ENCODE measurements around the gene SRPK1. TPM values are rescaled to one million over a fixed set of nuclear protein-coding genes. Genes with fewer than 3 reads are reported as not detected.

SRPK1 gene
- total RNA-seq, 1 experiment from 2014 or later = 100 TPM

GRCh38 chr6:35905841-35906498 lies 14.9 kb downstream of the SRPK1 start:
- Histone ChIP-seq H3K36me3 (ENCODE audit: low read depth, low read length) (peaks cover 45% of the 10 kb centered on the region), H2AFZ (ENCODE audit: low read length) (no peak overlapping the region), H3K9me2 (replicated peaks; ENCODE audit: low read length) (no peaks in the 10 kb centered on the region), H3K4me3 (ENCODE audit: low read length) (no peak overlapping the region), H3K4me1 (ENCODE audit: insufficient read depth, low read length) (no peaks in the 10 kb centered on the region), H3K27me3 (ENCODE audit: low read length) (no peaks in the 10 kb centered on the region), H3K9ac (ENCODE audit: low read length) (no peak overlapping the region), H3K4me2 (ENCODE audit: low read length) (no peak overlapping the region), H4K20me1 (ENCODE audit: low read length) (peaks cover 9% of the 10 kb centered on the region; the same call in 1 of the 2 replicates), H3K27ac (ENCODE audit: low read length) (no peak overlapping the region), H3K9me3 (ENCODE audit: low read length) (no peaks in the 10 kb centered on the region), H3K79me2 (ENCODE audit: low read length) (peaks cover 96% of the 10 kb centered on the region), H3F3A (ENCODE audit: low read length, unreplicated experiment) (no peaks in the 10 kb centered on the region)
- DNase-seq = no peak
- intact Hi-C loops (cut with micrococcal nuclease) = no loop called here
- BruUV-seq (replicated peaks) = no TSS peak
- ChIA-PET CTCF (no interaction called here), POLR2A (ENCODE audit: unreplicated experiment) (no interaction called here)
- ATAC-seq = no peak
- TF ChIP-seq EZH2phosphoT487 (IDR thresholded peaks at IDR 0.05; ENCODE audit: borderline replicate concordance, low read length) (no peak), EZH2 (IDR thresholded peaks at IDR 0.05; ENCODE audit: low read length, unreplicated experiment) (no peak), CTCF (conservative IDR thresholded peaks at IDR 0.05; ENCODE audit: low read depth, low read length) (no peak)

GRCh38 chr6:35905141-35905785 lies 15.6 kb downstream of the SRPK1 start:
- no peak for DNase-seq
- no TSS peak for BruUV-seq (replicated peaks)
- peaks cover 14% of the 10 kb centered on the region; the same call in 1 of the 2 replicates for H4K20me1 ChIP-seq (ENCODE audit: low read length)
- H3K4me3 ChIP-seq (ENCODE audit: low read length) = no peak overlapping the region
- POLR2A ChIA-PET (ENCODE audit: unreplicated experiment) = no interaction called here
- H3K27me3 ChIP-seq (ENCODE audit: low read length) = no peaks in the 10 kb centered on the region
- CTCF ChIA-PET = no interaction called here
- H3K79me2 ChIP-seq (ENCODE audit: low read length) = peaks cover 96% of the 10 kb centered on the region
- no peak overlapping the region for H3K4me2 ChIP-seq (ENCODE audit: low read length)
- no peaks in the 10 kb centered on the region for H3K4me1 ChIP-seq (ENCODE audit: insufficient read depth, low read length)
- intact Hi-C loops (cut with micrococcal nuclease) = no loop called here
- peaks cover 43% of the 10 kb centered on the region for H3K36me3 ChIP-seq (ENCODE audit: low read depth, low read length)
- H2AFZ ChIP-seq (ENCODE audit: low read length) = no peak overlapping the region
- no peak overlapping the region for H3K9ac ChIP-seq (ENCODE audit: low read length)
- TF ChIP-seq EZH2phosphoT487 (IDR thresholded peaks at IDR 0.05; ENCODE audit: borderline replicate concordance, low read length) (no peak), CTCF (conservative IDR thresholded peaks at IDR 0.05; ENCODE audit: low read depth, low read length) (no peak), EZH2 (IDR thresholded peaks at IDR 0.05; ENCODE audit: low read length, unreplicated experiment) (no peak)
- ATAC-seq = no peak
- no peaks in the 10 kb centered on the region for H3K9me3 ChIP-seq (ENCODE audit: low read length)
- H3K9me2 ChIP-seq (replicated peaks; ENCODE audit: low read length) = no peaks in the 10 kb centered on the region
- no peaks in the 10 kb centered on the region for H3F3A ChIP-seq (ENCODE audit: low read length, unreplicated experiment)
- H3K27ac ChIP-seq (ENCODE audit: low read length) = no peak overlapping the region

GRCh38 chr6:35903679-35904078 lies 17.2 kb downstream of the SRPK1 start:
- intact Hi-C loops (cut with micrococcal nuclease) = no loop called here
- H3F3A ChIP-seq (ENCODE audit: low read length, unreplicated experiment) = no peaks in the 10 kb centered on the region
- no peak overlapping the region for H3K27ac ChIP-seq (ENCODE audit: low read length)
- H3K9ac ChIP-seq (ENCODE audit: low read length) = no peak overlapping the region
- peaks cover 24% of the 10 kb centered on the region; the same call in 1 of the 2 replicates for H4K20me1 ChIP-seq (ENCODE audit: low read length)
- peaks cover 30% of the 10 kb centered on the region for H3K36me3 ChIP-seq (ENCODE audit: low read depth, low read length)
- ATAC-seq = no peak
- no peaks in the 10 kb centered on the region for H3K9me2 ChIP-seq (replicated peaks; ENCODE audit: low read length)
- no peak overlapping the region for H3K4me3 ChIP-seq (ENCODE audit: low read length)
- H3K4me1 ChIP-seq (ENCODE audit: insufficient read depth, low read length) = no peaks in the 10 kb centered on the region
- no peaks in the 10 kb centered on the region for H3K27me3 ChIP-seq (ENCODE audit: low read length)
- TF ChIP-seq EZH2phosphoT487 (IDR thresholded peaks at IDR 0.05; ENCODE audit: borderline replicate concordance, low read length) = no peak
- no peak for TF ChIP-seq CTCF (conservative IDR thresholded peaks at IDR 0.05; ENCODE audit: low read depth, low read length)
- TF ChIP-seq EZH2 (IDR thresholded peaks at IDR 0.05; ENCODE audit: low read length, unreplicated experiment) = no peak
- BruUV-seq (replicated peaks) = no TSS peak
- ChIA-PET POLR2A (ENCODE audit: unreplicated experiment) (no interaction called here), CTCF (no interaction called here)
- no peak overlapping the region for H3K4me2 ChIP-seq (ENCODE audit: low read length)
- no peak overlapping the region for H2AFZ ChIP-seq (ENCODE audit: low read length)
- peaks cover 94% of the 10 kb centered on the region for H3K79me2 ChIP-seq (ENCODE audit: low read length)
- DNase-seq = no peak
- no peaks in the 10 kb centered on the region for H3K9me3 ChIP-seq (ENCODE audit: low read length)

Measured in PC-3 (cell line).